G401 (cell line): ENCODE measurements around the gene CDA. TPM values are rescaled to one million over a fixed set of nuclear protein-coding genes. Genes with fewer than 3 reads are reported as not detected.

Source experiments
- DNase-seq: peaks from one replicate; pipeline ENCODE4 v3.0.0-alpha.2; 2015; ENCODE audit warnings: low spot score
- in situ Hi-C: cut with HindIII; loops from 2 replicates; pipeline ENCODE4 v1.10.0; 2016; ENCODE audit warnings: low sequenced_read_pairs, mixed read lengths
- total RNA-seq: library from RNA; depleted of rRNA; stranded (reverse); fragments of >200 nt; shearing (Covaris generic); gene quantifications from 2 replicates; pipeline ENCODE4 v1.2.3, GENCODE V29; 2014

The CDA gene
- total RNA-seq, 1 experiment from 2014 or later = not detected

DNA sequence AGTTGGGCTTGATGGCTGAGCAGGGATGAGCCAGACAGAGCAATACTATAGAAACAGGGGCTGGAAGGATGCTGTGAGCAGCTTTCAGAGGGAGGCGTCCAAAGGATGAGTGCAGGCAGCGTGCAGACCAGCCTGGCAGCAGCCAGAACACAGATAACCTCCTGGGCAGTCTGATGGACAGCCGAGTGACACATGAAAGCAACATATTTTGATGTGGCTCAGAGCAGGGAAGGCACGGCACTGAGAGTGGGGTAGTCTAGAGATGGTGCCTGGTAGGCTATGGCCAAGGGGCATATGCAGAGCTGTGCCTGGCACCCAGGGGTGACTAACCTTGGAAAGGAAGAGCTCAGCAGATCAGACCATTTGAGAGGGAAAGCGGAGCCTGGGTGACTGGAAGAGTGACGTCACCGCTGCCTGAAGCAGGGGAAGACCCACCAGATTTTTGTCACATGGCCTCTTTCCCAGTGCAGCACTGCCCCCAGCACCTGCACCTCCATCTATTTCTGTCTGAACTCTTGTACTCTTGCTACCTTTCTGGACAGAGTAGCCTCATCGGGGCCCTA lies 48.0 kb downstream of the CDA start:
- in situ Hi-C loops = no loop called here

GRCh38 chr1:20640183-20640597 lies 51.3 kb downstream of the CDA start:
- DNase-seq = peak; percentile 69
- in situ Hi-C loops = no loop called here

More for the DNA sequence above, 48.0 kb downstream of the CDA start:
- no peak for DNase-seq

DNA sequence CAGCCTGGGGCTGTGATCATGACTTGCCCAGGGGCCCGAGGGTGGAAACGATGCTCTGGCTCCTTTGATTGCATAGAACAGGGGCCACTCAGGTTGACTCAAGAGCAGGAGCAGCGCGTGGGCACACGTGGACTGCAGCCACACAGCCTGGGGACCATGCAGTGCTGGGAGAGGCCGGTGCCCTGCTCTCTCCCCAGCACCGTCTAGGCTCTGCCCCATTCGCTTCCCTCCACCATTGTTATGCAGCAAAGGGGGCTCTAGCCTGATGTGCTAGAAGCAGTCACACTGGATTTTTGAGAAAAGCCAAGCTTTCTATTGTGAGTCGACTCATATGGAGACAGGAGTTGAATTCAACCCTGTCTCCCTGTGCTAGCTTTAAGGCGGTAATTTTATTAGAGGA lies 53.1 kb downstream of the CDA start:
- in situ Hi-C loops = no loop called here

GRCh38 chr1:20643080-20643479 lies 54.2 kb downstream of the CDA start:
- DNase-seq = no peak
- in situ Hi-C loops = no loop called here

More for the DNA sequence above, 53.1 kb downstream of the CDA start:
- DNase-seq = no peak

GRCh38 chr1:20644416-20644815 lies 55.5 kb downstream of the CDA start:
- in situ Hi-C loops = no loop called here
- no peak for DNase-seq

DNA sequence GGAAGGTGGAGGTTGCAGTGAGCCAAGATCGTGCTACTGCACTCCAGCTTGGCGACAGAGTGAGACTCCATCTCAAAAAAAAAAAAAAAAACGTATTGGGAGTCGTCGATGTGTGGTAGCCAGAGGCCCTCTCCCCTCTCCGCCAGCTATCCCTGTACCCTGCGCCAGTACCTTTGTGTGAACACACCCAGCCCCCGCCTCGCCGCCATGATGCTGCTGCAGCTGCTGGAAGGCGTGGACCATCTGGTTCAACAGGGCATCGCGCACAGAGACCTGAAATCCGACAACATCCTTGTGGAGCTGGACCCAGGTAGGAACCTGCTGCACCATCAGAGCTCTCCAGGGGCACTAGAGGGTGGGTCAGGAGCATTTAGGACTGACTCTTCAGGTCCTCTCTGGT lies 56.5 kb downstream of the CDA start:
- in situ Hi-C loops = no loop called here

DNA sequence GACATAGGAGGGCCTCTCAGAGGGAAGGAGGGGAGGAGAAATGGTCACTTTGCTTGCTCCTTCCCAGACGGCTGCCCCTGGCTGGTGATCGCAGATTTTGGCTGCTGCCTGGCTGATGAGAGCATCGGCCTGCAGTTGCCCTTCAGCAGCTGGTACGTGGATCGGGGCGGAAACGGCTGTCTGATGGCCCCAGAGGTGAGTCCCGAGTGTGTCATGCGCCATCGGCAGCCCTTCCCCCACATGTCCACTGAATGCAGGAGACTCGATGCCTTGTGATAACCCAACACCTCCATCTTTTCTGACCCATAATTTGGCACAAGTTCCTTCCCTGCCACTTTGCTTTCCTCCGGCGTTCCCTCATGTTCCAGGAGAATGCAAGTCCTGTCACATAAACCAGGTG lies 59.5 kb downstream of the CDA start:
- in situ Hi-C loops = no loop called here
- no peak for DNase-seq

More for the DNA sequence above, 56.5 kb downstream of the CDA start:
- no peak for DNase-seq

DNA sequence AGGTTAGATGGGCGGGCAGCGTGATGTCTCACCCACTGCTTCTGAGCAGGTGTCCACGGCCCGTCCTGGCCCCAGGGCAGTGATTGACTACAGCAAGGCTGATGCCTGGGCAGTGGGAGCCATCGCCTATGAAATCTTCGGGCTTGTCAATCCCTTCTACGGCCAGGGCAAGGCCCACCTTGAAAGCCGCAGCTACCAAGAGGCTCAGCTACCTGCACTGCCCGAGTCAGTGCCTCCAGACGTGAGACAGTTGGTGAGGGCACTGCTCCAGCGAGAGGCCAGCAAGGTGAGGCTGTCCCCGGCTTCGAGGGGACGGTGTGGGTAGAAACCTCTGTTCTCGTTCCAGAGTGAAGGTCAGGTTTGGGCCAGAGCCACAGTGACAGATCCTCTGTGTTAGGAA lies 60.0 kb downstream of the CDA start:
- in situ Hi-C loops = no loop called here
- DNase-seq = no peak

DNA sequence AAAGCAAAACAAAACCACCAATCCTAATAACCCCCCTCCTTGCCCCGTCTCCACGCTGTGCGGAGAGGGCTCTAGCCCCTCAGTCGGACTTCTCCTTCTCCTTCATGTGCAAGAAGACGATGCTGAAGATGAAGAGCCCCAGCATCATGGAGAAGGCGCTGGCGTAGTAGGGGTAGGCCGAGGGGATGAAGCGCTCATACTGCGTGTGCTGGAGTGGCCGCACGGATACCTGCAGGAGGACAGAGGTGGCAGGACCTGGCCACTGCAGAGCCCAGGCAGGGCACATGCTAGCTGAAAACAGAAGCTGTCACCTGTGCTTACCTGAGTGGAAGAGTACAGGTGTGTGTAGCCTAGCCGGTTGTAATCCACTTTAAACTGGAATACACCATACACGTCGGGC lies 63.4 kb downstream of the CDA start:
- no peak for DNase-seq
- in situ Hi-C loops = no loop called here

DNA sequence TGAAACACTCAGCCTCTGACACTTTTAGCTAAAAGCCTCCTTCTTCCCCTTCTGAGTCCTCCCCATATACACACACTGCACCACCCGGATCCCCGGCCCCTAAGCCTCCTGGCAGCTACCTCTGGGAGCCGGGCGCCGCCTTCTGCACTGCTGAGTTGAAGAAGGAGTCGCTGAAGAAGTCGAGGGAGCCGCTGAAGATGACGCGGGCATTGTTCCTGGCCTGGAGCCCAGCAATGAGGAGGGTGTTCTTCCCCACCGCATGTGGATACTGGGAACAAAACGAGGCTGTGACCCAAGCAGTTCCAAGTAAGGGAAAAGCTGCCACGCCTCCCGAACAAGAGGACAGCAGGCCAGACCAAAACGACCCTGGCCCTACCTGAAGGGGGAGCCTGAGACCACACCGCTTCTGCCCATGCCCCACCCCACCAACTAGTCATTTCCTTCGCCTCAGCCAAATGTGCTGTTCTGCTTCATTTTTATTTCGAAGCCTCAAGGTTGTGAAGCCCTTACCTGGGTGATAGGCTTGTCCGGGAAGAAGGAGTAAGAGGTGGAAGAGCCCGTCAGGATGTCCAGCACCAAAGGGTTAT lies 65.3 kb downstream of the CDA start:
- DNase-seq = no peak
- in situ Hi-C loops = no loop called here

DNA sequence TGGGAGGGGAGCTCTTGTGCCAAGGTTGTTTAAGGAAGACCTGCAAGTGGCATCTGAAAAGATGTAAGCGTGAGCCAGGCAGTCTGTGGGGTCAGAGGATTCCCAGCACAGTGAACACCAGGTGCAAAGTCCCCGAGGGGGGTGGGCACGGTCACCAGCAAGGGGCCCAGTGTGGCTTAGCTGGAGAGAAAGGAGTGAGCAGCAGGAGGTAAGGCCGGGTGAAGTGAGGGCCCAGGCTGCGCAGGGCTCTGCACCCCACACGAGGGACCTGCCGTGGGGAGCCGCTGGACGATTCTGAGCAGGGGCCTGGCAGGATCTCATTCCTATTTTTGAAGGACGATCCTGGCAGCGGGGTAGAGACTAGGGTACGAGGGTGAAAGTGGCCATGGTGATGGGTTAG lies 68.1 kb downstream of the CDA start:
- DNase-seq = no peak
- in situ Hi-C loops = no loop called here

DNA sequence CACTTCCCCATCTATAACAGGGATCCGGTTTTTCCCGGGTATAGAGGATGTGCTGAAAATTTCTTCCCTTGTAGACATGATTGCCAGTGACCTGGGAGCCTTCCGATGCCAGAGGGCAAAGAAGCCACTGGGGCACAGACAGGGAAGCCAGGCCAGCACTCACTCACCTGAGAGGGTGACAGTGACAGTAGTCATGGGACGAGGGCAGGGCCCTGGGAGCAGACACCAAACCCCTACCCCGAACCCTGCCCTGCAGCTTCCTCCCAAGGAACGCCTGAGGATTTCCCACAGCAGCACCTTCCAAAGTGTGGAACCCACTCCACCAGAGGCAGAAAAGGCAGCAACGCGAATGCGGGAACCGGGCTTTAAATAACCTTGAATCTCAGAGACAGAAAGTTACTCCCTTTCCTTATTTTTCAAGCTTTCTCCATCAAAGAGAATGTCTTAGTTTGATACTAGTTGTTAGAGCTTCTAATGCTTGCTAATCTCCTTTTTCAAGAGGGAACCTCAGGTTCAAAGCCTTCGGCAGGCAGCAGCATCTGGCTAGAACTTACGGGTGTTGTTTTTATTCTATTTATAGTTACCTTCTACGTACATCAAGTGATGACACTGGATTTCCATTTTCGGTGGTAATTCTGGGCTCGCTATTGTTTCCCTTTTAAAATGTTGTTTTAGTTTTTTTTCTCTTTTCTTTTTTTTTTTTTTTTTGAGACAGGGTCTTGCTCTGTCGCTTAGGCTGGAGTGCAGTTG lies 69.4 kb downstream of the CDA start:
- DNase-seq = no peak
- in situ Hi-C loops = no loop called here

DNA sequence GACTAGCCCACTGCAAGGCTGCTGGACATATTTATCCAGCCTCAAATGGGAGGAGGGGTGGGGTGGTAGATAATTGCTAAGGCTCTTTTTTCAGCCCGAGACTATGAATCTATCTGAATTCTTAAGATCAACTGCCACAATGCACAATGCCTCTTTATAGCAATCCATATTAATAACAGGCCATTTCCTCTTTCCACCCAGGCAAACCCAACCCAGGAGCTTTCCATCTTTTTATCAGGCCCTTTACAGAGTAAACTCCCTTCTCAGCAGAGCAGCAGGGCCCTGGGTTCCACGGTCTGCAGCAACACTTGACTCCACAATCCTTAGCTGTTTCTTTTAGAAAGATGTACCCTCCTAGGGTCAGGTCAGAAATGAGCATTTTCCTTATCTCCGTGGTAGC lies 71.5 kb downstream of the CDA start:
- DNase-seq = no peak
- in situ Hi-C loops = no loop called here

DNA sequence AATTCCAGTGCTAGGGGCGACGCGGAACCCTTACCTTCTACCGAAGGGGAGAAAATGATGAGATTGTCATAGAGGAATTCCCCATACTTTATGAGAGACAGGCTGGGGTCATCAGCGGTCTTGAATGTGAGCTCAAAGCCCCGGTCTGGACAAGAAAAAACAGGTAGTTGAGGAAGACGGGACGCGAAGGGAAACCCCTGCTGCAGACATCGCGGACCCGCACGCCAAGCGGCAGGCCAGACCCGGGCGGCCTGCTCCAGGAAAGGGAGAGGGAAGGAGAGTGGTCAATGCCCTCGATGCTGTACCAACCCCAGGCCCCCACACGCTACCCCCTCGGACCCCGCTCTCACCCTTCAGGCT lies 71.9 kb downstream of the CDA start:
- DNase-seq = no peak

DNA sequence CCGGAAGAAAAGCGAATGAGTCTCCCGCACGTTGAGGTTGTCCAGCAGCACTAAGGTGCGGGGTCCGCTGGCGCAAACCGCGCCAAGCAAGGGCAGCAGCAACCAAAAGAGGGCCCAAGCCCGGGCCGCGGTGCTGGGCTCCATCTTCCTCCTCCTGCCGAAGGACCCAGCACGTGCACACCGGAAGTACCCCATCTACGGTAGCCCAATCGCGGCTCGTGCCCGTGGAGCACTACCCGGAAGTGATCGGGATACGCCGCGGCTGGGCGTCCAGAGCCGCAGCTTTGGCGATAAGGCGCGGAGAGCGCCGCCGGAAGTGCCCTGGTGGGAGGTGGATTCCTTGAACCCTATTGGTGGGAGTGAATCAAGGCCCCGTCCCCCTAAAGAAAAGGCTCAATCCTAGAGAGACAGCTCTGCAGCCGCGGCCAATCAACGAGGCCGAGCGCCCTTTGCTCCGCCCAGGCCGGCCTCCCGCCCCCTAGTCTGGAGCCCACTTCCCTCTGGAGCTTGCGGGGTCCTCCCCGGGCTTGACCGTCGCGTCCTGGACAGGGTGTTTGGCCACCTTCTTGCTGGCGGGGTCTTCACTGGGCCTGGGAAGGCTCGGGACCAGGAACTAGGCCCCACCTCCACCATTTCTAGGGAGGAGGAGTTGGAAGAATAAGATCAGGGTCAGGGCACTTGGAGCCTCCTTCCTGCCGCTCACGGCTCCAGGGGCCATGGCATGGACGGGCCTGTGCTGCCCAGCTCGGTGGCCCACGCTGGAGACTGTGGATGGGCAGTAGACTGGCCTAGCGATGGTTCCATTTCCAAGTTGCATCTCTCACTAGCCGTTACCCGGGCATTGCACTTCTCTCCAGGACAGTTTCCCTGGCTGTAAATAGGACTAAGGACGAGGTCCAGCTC lies 72.6 kb downstream of the CDA start, which contains the start of gene DDOST:
Gene DDOST, minus strand, starts transcription at position 163 of the 903 bp plus-strand sequence. Its CDS starts 19 bp downstream, at position 144.
- DNase-seq = peak; percentile 99
- in situ Hi-C loops = no loop called here

More for the DNA sequence above, 71.9 kb downstream of the CDA start:
- in situ Hi-C loops = no loop called here

- no peak for DNase-seq
- in situ Hi-C loops = no loop called here
Observed at GRCh38 chr1:20662110-20662475, 73.2 kb downstream of the CDA start.

DNA sequence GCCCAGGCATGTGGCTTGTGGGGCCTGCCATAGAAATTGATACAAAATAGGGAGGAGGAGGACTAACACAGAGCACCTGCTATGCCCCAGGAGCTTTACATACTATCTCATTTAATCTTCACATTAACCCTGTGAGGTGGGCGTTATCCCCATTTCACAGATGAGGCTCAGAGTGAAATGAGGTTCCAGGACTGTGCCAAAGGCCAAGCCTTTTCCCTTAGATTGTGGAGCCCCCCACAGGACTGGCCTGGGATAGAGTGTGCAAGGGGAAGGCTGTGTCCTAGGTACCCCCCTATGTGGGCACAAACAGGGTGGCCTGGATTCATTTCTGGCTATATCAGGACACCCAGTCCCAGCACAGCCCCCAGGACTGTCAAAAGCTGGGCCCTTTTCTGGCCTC lies 74.5 kb downstream of the CDA start:
- no peak for DNase-seq
- in situ Hi-C loops = no loop called here

- in situ Hi-C loops = no loop called here
- DNase-seq = no peak
Observed at GRCh38 chr1:20663969-20664715, 75.2 kb downstream of the CDA start.

GRCh38 chr1:20665726-20666125 lies 76.8 kb downstream of the CDA start:
- in situ Hi-C loops = no loop called here
- DNase-seq = no peak
